GM12878 (cell line): Measurements from ENCODE around the gene TNNT2. TPM values are rescaled to one million over a fixed set of nuclear protein-coding genes. Genes with fewer than 3 reads are reported as not detected.

Source experiments
- ATF7 ChIP-seq: fragments of 450-650 bp; IDR thresholded peaks from 2 replicates; pipeline ENCODE4 v1.6.1; 2016; ENCODE audit warnings: low read depth, mild to moderate bottlenecking
- BCLAF1 ChIP-seq: fragments of 450-650 bp; IDR thresholded peaks from 2 replicates; pipeline ENCODE4 v1.6.1; 2017; ENCODE audit warnings: antibody characterized with exemption, mild to moderate bottlenecking, moderate library complexity
- CEBPZ ChIP-seq: fragments of 150-350 bp; IDR thresholded peaks from 2 replicates; pipeline ENCODE4 v1.6.1; 2016; ENCODE audit warnings: low read depth, low read length
- DPF2 ChIP-seq: fragments of 450-650 bp; IDR thresholded peaks from 2 replicates; pipeline ENCODE4 v1.6.1; 2017; ENCODE audit warnings: mild to moderate bottlenecking
- EP300 ChIP-seq, 2 experiments: fragments of 150-350 bp in 1 of 2; IDR thresholded peaks; 2 replicates each; pipeline ENCODE4 v1.6.1; 2011 to 2012; ENCODE audit warnings: low read depth in 2 of 2, low read length in 2 of 2, borderline replicate concordance in 1 of 2, improper control_type of control experiment in 1 of 2, inconsistent platforms in 1 of 2; ENCODE audit not compliant: control insufficient read depth in 1 of 2
- IKZF1 ChIP-seq: fragments of 450-650 bp; conservative IDR thresholded peaks from 2 replicates; pipeline ENCODE4 v1.6.1; 2017; ENCODE audit warnings: antibody characterized with exemption, mild to moderate bottlenecking
- IKZF2 ChIP-seq, 2 experiments: fragments of 450-650 bp; IDR thresholded peaks; 2 replicates each; pipeline ENCODE4 v1.6.1; 2017; ENCODE audit warnings: mild to moderate bottlenecking in 2 of 2, moderate library complexity in 2 of 2
- MTA2 ChIP-seq: fragments of 450-650 bp; IDR thresholded peaks from 2 replicates; pipeline ENCODE4 v1.6.1; 2016; ENCODE audit warnings: low read depth, mild to moderate bottlenecking, moderate library complexity
- NR2C1 ChIP-seq: fragments of 450-650 bp; IDR thresholded peaks from 2 replicates; pipeline ENCODE4 v1.6.1; 2017; ENCODE audit warnings: antibody characterized with exemption, mild to moderate bottlenecking, moderate library complexity
- POLR2AphosphoS5 ChIP-seq: IDR thresholded peaks from 2 replicates; pipeline ENCODE4 v1.6.1; 2011; ENCODE audit warnings: mild to moderate bottlenecking, low read length, inconsistent platforms
- RAD51 ChIP-seq: fragments of 450-650 bp; IDR thresholded peaks from 2 replicates; pipeline ENCODE4 v1.6.1; 2016; ENCODE audit warnings: moderate library complexity, mild to moderate bottlenecking, inconsistent platforms
- RUNX3 ChIP-seq: IDR thresholded peaks from 2 replicates; pipeline ENCODE4 v1.6.1; 2012; ENCODE audit warnings: low read length, inconsistent platforms
- SKIL ChIP-seq: fragments of 450-650 bp; IDR thresholded peaks from 2 replicates; pipeline ENCODE4 v1.6.1; 2017; ENCODE audit warnings: mild to moderate bottlenecking, low read depth, inconsistent platforms; ENCODE audit not compliant: poor library complexity, severe bottlenecking
- SMARCA5 ChIP-seq: fragments of 450-650 bp; IDR thresholded peaks from 2 replicates; pipeline ENCODE4 v1.6.1; 2017; ENCODE audit warnings: mild to moderate bottlenecking
- SPI1 ChIP-seq: IDR thresholded peaks from 2 replicates; pipeline ENCODE4 v1.6.1; 2011; ENCODE audit warnings: low read depth, mild to moderate bottlenecking, low read length, moderate library complexity, borderline replicate concordance; ENCODE audit not compliant: insufficient read depth
- STAT1 ChIP-seq: fragments of 450-650 bp; conservative IDR thresholded peaks from 2 replicates; pipeline ENCODE4 v1.6.1; 2014; ENCODE audit warnings: antibody characterized with exemption, mild to moderate bottlenecking
- polyA plus RNA-seq, 11 experiments: library from polyadenylated mRNA; depleted of rRNA in 4 of 11; unstranded in 6 of 11; stranded (reverse) in 5 of 11; fragments of >200 nt; fragmentation: Nextera tagmentation in 4 of 11; fragmentation: Illumina TruSeq in 1 of 11; extraction: Ambion mirVana in 4 of 11; extraction: Trizol in 1 of 11; gene quantifications; 1 replicate in 1 of 11; 2 replicates in 10 of 11; pipeline versions ENCODE4 v1.2.1 to v1.2.3, GENCODE V29; 2011 to 2016; ENCODE audit warnings: inconsistent platforms in 2 of 11, missing spikeins in 2 of 11, low read depth in 1 of 11
- total RNA-seq, 4 experiments: library from RNA; depleted of rRNA in 3 of 4; stranded (reverse); fragments of >200 nt in 3 of 4; fragmentation: Illumina TruSeq in 1 of 4; extraction: Trizol in 1 of 4; gene quantifications; 2 replicates each; pipeline versions ENCODE4 v1.2.1 to v1.2.3, GENCODE V29; 2013 to 2021
- TF ChIP-seq, protein P1 (sequence below): fragments of 450-650 bp; IDR thresholded peaks from 2 replicates; pipeline ENCODE4 v1.6.1; 2016; ENCODE audit warnings: mild to moderate bottlenecking

The TNNT2 gene
- total and polyA plus RNA-seq, 10 of the 15 experiments (the other 5 are each of a cell fraction or from before 2014, with no cell fraction given), result 2.2 TPM; not detected in 9

DNA sequence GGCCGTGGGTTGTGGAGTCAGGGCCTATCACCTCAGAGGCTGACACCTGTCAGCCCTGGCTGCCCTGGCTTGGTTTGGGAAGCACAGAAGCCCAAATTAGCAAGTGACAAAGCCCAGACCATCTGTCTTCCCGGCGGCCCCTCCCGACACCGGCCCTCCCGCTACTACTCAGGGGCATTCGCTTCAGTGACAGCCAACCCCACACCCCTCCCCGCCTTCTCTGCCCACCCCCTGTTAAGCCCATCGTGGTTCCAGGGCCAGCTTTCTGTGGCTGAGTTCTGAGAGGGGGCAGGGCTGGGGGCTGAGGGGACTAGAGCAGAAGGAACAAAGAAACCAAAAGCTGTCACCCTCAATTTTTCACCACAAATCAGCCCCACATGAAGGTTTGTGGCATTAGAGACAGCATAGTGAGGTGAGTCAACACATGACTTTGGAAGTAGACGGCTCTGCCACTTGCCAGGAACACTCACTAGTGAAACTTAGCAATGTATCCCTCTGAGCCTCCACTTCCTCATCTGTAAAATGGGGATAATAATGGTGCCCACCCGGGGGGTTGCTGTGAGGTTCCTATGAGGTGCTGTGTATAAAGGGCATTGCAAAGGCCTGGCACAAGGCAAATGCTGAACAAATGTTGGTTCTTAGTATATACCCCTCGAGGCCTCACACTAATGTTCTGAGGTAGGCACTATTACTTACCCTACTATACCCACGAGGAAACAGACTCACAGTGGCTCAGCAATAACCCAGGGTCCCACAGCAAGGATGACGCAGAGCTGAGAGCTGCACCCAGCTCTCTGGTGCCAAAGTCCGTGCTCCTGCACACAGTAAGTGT is 49.2 kb upstream of the TNNT2 start (continued):
- TF ChIP-seq, protein P1, sequence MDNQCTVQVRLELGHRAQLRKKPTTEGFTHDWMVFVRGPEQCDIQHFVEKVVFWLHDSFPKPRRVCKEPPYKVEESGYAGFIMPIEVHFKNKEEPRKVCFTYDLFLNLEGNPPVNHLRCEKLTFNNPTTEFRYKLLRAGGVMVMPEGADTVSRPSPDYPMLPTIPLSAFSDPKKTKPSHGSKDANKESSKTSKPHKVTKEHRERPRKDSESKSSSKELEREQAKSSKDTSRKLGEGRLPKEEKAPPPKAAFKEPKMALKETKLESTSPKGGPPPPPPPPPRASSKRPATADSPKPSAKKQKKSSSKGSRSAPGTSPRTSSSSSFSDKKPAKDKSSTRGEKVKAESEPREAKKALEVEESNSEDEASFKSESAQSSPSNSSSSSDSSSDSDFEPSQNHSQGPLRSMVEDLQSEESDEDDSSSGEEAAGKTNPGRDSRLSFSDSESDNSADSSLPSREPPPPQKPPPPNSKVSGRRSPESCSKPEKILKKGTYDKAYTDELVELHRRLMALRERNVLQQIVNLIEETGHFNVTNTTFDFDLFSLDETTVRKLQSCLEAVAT, result 0 out of 2 replicates have a peak, but pooled peaks have one; percentile 28
- TF ChIP-seq NR2C1 (no peak), SPI1 (peak; percentile 55; the same call in 1 of the 2 replicates), MTA2 (peak; percentile 67), SMARCA5 (peak; percentile 77; the same call in 1 of the 2 replicates), RUNX3 (peak; percentile 31; the same call in 1 of the 2 replicates), STAT1 (no peak), RAD51 (peak; percentile 14; the same call in 1 of the 2 replicates), DPF2 (peak; percentile 33; the same call in 1 of the 2 replicates), IKZF2 (IDR thresholded peaks at IDR 0.05) (peak; percentile 90 to 93), BCLAF1 (no peak), ATF7 (peak; percentile 47; the same call in 1 of the 2 replicates), IKZF1 (peak; percentile 86), CEBPZ (no peak), EP300 (IDR thresholded peaks at IDR 0.05; ENCODE audit: borderline replicate concordance in 1 of 2, control insufficient read depth in 1 of 2, low read depth in 2 of 2, low read length in 2 of 2) (peak; percentile 13 to 30; a peak in 1 of 4 replicates), POLR2AphosphoS5 (no peak), SKIL (peak; percentile 42)
